Stimulated activated CD8-positive, alpha-beta memory T cell treated with anti-CD3 and anti-CD28 coated beads, Interleukin-7, amount 100 ng/mL, for 24 hours (primary cell): ENCODE results near the gene ABCA7.
"Not testable (repeated sequence)": the region's sequence is repeated elsewhere in the genome, so short reads cannot be mapped to it uniquely, and the experiment has no call there.

Experiments used
- DNase-seq: peaks from one replicate; pipeline ENCODE4 v3.0.0-alpha.2; 2020; ENCODE audit warnings: low read depth

Gene ABCA7

GRCh38 chr19:1017115-1017905 lies 22.6 kb upstream of the ABCA7 start:
- no peak for DNase-seq

- no peak for DNase-seq
These were observed 22.0 kb upstream of the ABCA7 start for GRCh38 chr19:1017906-1018305.

DNA sequence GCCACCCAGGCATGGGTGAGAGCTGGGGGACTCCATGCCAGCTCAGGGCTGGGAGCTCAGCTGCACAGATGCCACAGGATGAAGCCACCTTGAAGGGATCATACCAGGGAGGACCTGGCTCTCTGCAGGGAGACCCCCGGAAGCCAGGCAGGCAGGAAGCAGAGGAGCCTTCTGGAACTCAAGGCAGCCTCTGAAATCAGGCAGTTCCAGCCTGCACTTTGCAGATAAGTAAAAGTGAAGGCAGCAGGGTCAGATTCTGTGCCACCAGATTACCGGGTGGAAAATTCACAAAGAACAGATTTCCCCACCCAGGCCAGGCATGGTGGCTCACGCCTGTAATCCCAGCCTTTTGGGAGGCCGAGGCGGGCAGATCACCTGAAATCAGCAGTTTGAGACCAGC lies 21.5 kb upstream of the ABCA7 start:
- DNase-seq, result no peak

DNA sequence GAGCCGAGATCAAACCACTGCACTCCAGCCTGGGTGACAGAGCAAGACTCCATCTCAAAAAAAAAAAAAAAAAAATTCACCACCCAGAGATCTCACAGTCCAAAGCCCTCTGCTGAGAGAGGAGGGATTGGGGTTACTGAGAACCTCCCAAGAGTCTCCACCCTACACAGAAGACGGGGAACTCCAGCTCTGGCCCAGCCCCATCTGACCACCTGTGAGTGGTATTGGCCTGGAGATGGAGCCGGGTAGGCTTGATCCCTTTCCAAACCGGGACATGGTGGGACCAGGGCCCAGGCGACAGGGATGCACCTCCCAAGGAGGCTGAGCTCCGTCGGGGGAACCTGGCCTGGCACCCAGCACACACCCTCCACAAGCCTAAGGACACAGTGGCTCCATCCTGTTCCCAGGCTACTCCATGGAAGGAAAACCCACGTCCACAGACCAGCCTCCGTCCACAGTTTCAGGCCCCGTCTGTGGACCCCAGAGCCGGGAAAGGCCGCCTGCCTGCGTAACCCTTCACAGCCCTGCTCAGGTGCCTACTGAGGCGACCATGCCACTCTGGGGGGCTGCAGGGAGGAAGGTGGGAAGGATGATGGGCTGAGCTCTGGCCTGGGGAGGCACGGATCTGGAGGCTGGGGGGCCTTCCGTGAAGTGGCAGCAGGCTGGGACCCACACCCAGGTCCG lies 20.8 kb upstream of the ABCA7 start:
- no peak for DNase-seq

DNA sequence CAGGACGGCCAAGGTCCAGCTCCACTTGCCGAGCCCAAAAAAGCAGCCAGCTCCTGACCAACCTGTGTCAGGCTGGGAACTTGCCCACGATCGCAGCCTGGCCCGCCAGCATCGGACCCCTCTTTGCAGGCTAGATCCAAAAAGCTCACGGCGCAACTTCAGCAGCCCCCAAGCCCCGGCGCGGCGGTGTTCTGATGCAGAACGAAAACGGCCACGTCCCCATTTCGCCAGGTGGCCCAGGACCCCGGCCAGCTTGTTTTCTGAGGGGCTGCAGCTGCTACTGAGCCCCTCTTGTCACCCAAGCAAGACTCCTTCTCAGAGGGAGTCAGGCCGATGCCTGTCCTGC lies 20.3 kb upstream of the ABCA7 start:
- DNase-seq, result no peak

- DNase-seq, result no peak
These were observed 19.7 kb upstream of the ABCA7 start for GRCh38 chr19:1019980-1020867.

DNA sequence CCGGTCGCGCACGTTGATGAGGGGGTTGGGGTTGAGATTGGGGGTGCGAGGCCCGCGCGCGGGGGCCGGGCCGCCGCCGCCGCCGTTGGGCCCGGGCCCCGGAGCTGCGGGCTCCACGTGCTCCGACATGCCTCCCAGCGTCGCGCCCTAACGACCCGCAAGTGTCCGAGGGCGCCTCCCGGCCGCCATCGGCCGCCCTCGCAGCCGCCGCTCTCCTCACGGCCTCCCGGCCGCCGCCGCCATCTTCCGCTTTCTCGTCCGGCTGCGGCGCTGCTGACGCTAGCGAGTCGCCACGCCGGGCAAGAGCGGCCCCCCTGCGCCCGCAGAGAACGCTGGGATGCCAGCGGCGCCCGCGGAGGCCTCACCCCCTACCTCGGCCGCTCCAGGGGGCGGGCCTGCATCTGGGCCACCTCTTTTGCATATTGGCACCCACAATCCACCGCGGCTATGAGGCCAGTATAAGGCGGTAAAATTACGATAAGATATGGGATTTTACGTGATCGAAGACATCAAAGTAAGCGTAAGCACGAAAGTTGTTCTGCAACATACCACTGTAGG lies 19.0 kb upstream of the ABCA7 start, which contains the start of gene TMEM259:
Gene TMEM259 (minus strand): TSS at position 256 of the 558 bp plus-strand sequence. CDS start 127 bp downstream, at position 129.
- DNase-seq, result peak; percentile 92

GRCh38 chr19:1023883-1024188 lies 16.1 kb upstream of the ABCA7 start:
- DNase-seq, result not testable (repeated sequence)

DNA sequence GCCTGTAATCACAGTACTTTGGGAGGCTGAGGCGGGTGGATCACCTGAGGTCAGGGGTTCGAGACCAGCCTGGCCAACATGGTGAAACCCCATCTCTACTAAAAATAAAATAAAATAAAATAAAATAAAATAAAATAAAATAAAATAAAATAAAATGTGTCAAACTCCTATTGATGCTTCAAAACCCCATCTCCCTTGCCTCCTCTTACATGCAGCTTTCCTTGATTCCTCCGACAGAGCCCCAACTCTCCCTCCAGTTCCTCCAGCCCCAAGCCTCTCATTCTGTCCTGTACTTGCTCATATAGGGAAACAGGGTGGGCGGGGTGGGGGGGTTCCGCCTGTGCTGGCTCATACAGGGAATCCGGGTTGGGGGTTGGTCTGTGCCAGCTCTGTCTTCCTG lies 14.8 kb upstream of the ABCA7 start:
- not testable (repeated sequence) for DNase-seq

DNA sequence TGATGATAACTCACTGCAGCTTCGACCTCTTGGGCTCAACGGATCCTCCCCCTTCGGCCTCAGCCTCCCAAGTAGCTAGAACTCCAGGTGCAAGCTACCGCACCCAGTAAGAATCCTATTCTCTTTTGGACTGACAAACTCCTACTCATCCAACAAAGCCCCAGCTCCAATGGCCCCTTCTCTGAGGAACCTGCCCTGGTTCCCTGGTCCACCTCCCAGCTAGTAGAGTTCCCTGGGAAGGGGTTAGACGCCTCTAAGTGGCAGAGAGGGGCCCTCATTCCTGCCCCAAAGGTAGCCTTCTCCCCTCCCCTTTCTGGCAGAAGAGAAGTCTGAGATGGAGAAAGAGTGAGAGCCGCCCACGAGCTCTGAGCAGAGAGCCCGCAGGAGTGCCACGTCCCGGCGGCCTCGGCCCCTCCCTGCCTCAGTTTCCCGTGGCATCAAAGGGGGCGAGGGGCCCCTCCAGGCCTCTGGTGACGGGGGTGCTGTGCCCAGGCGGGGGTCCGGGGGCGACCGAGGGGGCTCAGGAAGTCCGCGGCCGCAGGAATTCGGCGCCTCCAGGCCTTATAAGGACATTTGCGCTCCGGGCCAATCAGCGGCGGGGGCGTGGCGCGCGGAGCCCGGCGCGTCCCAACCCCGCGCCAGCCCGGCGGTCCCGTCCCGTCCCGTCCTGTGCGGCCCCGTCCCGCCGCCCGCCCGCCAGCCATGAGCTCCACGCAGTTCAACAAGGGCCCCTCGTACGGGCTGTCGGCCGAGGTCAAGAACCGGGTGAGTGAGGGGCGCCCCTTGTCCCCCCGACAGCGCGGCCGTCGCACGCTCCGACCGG lies 13.7 kb upstream of the ABCA7 start, which contains the start of gene CNN2:
Gene CNN2 (plus strand): TSS at position 649 of the 823 bp plus-strand sequence. CDS start 54 bp downstream, at position 703.
- DNase-seq, result no peak

GRCh38 chr19:1026783-1027649 lies 12.9 kb upstream of the ABCA7 start:
- no peak for DNase-seq

- DNase-seq, result no peak
These were observed 12.3 kb upstream of the ABCA7 start for GRCh38 chr19:1027650-1028061.

- no peak for DNase-seq
These were observed 11.6 kb upstream of the ABCA7 start for GRCh38 chr19:1028062-1028926.

DNA sequence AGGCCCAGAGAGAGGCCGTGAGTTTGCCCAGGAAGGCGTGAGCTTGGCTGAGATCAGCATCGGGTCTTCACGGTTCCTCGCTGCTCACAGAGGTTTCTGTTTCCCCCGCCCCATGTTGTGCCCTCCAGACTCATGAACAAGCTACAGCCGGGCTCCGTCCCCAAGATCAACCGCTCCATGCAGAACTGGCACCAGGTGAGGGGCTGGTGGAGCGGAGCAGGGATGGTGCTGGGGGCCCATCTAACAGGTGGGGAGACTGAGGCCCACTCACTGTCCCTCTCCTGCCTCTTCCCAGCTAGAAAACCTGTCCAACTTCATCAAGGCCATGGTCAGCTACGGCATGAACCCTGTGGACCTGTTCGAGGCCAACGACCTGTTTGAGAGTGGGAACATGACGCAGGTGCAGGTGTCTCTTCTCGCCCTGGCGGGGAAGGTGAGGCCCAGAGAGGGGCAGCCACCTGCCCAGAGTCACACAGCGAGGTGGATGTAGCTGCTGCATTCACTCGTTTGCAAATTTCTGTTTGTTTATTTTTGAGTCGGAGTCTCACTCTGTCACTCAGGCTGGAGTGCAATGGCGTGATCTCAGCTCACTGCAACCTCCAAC lies 7.5 kb upstream of the ABCA7 start:
- no peak for DNase-seq

- DNase-seq, result no peak
These were observed 3.8 kb upstream of the ABCA7 start for GRCh38 chr19:1035998-1036621.

- no peak for DNase-seq
These were observed 2.3 kb upstream of the ABCA7 start for GRCh38 chr19:1037621-1038064.

DNA sequence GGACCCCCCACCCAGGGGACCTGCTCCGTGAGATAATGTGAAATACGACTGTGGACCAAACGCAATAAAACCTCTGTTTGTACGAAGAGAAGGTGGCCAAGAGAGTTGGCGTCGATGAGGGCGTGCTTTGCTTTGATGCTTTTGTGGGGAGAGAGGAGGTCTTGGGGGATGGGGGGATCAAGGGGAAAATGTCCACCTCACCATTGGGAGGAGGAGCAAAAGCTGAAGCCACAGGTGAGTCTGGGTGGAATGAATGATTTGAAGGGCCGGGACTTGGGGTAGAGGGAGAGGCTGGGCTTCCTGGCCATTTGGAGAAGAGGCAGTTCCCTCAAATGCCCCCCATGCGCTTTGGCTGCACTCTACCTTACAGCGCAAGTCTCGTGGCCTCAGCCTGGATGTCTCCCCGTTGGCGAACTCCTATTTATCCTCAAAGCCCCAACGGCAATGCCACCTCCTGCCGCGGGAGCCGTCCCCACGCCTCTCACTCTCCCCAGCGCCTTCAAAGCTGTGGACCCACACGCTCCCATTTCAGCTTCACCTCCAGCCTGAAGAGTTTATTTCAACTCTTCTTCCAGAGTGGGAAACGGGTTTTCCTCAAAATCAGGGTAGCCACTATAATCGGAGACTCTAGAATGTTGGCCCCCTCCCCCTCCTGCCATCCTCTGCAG lies 795 bp upstream of the ABCA7 start:
- DNase-seq, result no peak
